ENCODE measurements around the gene DHRS3.
"Not testable (repeated sequence)": the region's sequence is repeated elsewhere in the genome, so short reads cannot be mapped to it uniquely, and the experiment has no call there.

DHRS3 gene

DNA sequence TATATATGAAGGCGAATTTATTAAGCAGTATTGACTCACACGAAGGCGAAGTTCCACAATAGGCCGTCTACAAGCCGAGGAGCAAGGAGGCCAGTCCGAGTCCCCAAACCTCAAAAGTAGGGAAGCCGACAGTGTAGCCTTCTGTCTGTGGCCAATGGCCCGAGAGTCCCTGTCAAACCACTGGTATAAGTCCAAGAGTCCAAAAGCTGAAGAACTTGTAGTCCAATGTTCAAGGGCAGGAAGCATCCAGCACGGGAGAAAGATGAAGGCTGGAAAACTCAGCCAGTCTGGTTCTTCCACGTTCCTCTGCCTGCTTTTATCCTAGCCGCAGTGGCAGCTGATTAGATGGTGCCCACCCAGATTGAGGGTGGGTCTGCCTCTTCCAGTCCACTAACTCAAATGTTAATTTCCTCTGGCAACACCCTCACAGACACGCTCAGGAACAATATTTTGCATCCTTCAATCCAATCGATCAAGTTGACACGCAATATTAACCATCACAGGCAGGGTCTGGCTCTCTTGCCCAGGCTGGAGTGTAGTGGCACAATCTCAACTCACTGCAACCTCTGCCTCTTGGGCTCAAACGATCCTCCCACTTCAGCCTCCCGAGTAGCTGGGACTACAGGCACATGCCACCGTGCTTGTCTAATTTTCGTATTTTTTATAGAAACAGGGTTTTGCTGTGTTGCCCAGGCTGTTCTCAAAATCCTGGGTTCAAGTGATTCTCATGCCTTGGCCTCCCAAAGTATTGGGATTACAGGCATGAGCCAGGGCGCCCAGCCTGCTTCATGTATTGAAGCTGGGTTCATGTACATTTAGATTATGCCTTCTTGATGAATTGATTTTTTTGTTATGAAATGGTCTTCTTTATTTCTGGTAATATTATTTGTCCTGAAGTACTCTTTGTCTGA, 85.3 kb downstream of the DHRS3 start:
- DNase-seq, result no peak

DNA sequence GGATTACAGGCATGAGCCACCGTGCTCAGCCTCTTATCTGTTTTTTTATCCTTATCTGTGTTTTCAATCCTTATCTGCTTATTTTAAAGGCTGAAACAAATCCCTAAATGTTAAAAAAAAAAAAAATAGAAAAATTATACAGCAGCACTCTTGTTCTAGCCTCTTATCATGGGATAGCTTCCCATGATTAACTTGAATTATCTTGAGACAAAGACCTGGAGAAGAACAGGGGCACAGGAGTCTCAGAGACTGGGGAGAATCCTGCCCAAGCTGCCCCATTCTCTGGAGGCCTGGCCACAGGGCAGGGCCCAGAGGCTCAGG, 86.9 kb downstream of the DHRS3 start:
- DNase-seq, result no peak

- no peak for DNase-seq
Measured at GRCh38 chr1:12530462-12531178, 87.4 kb downstream of the DHRS3 start.

- no peak for DNase-seq
Measured at GRCh38 chr1:12529640-12530174, 88.3 kb downstream of the DHRS3 start.

GRCh38 chr1:12528021-12528852, 89.8 kb downstream of the DHRS3 start:
- no peak for DNase-seq

DNA sequence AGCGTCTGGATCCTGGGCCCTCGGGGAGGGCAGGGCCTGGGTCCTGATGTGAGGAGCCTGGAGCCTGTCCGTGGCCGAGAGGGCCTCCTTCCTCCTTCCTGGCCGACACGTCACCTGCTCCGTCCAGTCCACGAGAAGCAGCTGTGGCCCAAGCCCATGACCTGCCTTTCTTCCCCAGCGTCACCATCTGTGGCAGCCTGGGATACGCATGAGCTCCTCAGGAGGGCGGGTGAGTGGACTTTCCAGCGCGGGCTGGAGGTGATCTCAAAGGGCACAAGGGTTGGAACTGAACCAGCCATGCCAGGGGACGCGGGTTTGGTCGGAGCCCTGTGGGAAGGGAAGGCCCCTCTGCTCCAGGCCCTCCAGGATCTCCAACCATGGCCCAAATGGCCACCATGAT, 90.4 kb downstream of the DHRS3 start:
- DNase-seq, result no peak

DNA sequence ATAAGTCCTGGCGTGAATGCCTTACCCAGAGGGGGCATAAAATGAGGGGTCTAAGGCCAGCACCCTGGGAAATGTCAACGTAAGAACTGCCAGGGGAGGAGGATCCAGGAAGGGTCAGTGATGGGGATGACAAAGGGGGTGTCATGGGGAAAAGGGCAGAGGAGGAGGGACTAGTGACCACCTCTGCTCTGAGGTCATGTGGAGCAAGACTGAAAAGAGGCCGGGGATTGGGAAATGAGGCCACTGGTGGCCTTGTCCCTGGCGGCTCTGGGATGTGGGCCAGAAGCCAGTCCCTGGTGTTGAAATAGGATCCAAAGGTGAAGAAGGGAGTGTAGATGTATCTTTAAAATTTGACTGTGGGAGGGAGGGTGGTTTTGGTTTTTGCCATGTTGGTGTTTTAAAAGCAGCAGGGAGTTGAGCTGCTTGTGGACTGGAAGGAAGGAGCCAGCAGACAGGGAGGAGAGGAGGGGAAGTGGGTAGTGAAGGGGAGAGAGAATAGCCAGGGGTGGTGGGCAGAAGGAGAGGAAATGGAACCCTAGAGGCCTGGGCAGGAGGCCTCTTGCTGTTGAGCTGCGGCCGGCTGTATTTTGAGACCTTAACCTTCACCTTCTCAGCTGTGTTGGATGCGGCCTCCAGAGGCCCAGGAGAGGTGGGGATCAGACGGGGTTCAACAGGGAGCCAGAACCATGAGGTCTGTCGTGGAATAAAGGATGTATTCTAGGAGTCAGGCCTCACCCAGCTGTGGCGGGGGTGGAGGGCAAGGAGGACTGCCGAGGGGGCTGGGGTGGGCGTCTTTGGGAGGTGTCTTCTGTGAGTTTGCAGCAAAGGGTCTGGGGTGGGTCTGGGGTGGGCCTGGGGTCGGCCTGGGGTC, 92.5 kb downstream of the DHRS3 start:
- DNase-seq, result no peak

DNA sequence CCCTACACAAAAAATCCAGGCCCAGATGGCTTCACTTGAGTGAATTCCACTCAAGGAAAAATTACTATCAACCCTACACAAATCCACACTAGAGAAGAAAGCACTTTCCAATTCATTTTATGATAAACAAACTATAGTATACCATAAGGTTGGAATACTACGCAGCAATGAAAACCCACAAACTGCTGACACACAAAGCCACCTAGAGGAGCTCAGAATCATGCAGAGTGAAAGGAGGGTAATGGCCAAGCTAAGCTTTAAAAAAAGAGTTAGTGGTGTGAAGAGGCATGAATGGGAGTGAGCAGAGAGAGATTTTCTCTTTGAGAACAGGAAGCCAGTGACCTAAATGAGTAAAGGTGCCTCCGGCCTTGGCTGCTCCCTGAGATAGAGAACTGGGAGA, 93.7 kb downstream of the DHRS3 start:
- no peak for DNase-seq

- not testable (repeated sequence) for DNase-seq
Measured at GRCh38 chr1:12522780-12523179, 95.2 kb downstream of the DHRS3 start.

- DNase-seq, result no peak
Measured at GRCh38 chr1:12521096-12521495, 96.9 kb downstream of the DHRS3 start.

GRCh38 chr1:12519693-12520364, 98.2 kb downstream of the DHRS3 start:
- no peak for DNase-seq

GRCh38 chr1:12518931-12519692, 98.9 kb downstream of the DHRS3 start:
- DNase-seq, result peak; percentile 76

All from activated CD4-positive, alpha-beta T cell treated with anti-CD3 and anti-CD28 coated beads, Interleukin-2, amount 50 U/mL, for 16 hours (primary cell).